ENCODE measurements around the gene PMM2.

GRCh38 chr16:8801701-8802100, 4.1 kb downstream of the PMM2 start:
- TF ChIP-seq CTCF (conservative IDR thresholded peaks at IDR 0.05; ENCODE audit: low read length) (no peak), EZH2phosphoT487 (IDR thresholded peaks at IDR 0.05; ENCODE audit: borderline replicate concordance) (no peak)

All from Loucy (cell line).